Neural crest cell (in vitro differentiated cells): Measurements from ENCODE around the gene GALNT17. TPM values are rescaled to one million over a fixed set of nuclear protein-coding genes. Genes with fewer than 3 reads are reported as not detected.

Experiments used
- DNase-seq: peaks from one replicate; pipeline ENCODE4 v3.0.0; 2021; ENCODE audit warnings: low read depth, mixed read lengths, low spot score
- H3K27ac Mint-ChIP-seq: one replicate; pipeline ENCODE4 v1.8.0; 2021; ENCODE audit warnings: mild to moderate bottlenecking, mixed read lengths; ENCODE audit not compliant: unreplicated experiment
- H3K27me3 Mint-ChIP-seq: 2 replicates; pipeline ENCODE4 v1.8.0; 2021; ENCODE audit warnings: low read depth, mild to moderate bottlenecking, mixed read lengths
- H3K36me3 Mint-ChIP-seq: 2 replicates; pipeline ENCODE4 v1.8.0; 2021; ENCODE audit warnings: low read depth, mild to moderate bottlenecking, mixed read lengths
- H3K4me1 Mint-ChIP-seq: 2 replicates; pipeline ENCODE4 v1.8.0; 2021; ENCODE audit warnings: mixed read lengths
- H3K4me3 Mint-ChIP-seq: one replicate; pipeline ENCODE4 v1.8.0; 2021; ENCODE audit warnings: mild to moderate bottlenecking, mixed read lengths
- H3K9me3 Mint-ChIP-seq: 2 replicates; pipeline ENCODE4 v1.8.0; 2021; ENCODE audit warnings: mixed read lengths
- total RNA-seq: library from RNA; stranded (reverse); gene quantifications from 2 replicates; pipeline ENCODE4 v1.2.1, GENCODE V29; 2021
- TF ChIP-seq, protein P1 (sequence below): fragments of 200-600 bp; sonication (generic); conservative IDR thresholded peaks from 2 replicates; pipeline ENCODE4 v1.5.0; 2021; ENCODE audit warnings: antibody characterized with exemption, mild to moderate bottlenecking

Gene GALNT17
- total RNA-seq, 1 donor from 2014 or later, result 11.0 TPM

DNA sequence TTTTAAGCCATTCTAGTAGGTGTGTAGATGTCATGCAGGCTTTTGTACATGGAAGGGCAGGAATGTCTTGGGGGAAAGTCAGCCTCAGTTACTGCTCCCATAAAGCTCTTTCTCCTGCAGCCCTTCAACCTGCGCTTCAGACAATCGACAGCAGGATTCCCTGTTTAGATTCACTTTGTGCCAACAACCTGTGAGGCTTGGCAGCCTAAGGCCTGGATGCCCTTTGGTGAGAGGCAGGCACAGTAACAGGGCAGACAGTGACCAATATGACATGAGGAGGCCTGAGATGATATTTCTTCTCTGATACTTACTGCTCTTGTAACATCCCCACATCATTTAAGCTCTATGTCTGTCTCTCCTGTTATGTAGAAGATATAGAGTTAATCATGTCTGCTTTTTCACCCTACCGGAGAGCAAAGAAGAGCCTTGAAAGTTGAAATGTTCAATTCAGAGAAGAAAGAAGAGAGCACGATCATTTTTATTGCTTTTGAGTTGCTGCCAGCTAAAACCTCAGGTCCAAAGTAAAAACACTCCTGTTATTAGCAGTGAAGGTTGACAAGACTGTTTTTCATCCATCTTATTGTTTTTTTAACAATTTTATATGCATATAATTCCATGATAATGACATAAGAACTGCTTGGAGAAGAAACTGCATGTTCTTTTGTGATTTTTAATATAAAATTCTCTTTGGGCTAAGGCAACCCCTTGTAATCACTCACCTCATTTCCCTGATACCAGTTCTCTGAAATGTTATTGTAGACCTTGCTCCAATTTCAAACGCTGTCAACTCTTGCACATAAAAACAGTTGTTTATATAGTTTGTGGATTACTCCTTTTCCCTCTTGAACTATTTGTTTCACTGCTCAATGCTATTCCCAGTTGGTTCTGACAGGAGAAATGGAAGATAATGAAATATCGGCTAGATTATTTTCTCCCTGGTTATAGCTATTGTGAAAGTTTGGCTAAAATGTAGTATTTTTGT, 140.9 kb downstream of the GALNT17 start:
- TF ChIP-seq, protein P1, sequence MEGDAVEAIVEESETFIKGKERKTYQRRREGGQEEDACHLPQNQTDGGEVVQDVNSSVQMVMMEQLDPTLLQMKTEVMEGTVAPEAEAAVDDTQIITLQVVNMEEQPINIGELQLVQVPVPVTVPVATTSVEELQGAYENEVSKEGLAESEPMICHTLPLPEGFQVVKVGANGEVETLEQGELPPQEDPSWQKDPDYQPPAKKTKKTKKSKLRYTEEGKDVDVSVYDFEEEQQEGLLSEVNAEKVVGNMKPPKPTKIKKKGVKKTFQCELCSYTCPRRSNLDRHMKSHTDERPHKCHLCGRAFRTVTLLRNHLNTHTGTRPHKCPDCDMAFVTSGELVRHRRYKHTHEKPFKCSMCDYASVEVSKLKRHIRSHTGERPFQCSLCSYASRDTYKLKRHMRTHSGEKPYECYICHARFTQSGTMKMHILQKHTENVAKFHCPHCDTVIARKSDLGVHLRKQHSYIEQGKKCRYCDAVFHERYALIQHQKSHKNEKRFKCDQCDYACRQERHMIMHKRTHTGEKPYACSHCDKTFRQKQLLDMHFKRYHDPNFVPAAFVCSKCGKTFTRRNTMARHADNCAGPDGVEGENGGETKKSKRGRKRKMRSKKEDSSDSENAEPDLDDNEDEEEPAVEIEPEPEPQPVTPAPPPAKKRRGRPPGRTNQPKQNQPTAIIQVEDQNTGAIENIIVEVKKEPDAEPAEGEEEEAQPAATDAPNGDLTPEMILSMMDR, result no peak
- DNase-seq, result no peak
- peaks cover 26% of the 10 kb centered on the region for H3K4me1 Mint-ChIP-seq
- no peaks in the 10 kb centered on the region for H3K27me3 Mint-ChIP-seq
- no peak overlapping the region for H3K4me3 Mint-ChIP-seq
- no peaks in the 10 kb centered on the region for H3K9me3 Mint-ChIP-seq
- H3K36me3 Mint-ChIP-seq, result no peaks in the 10 kb centered on the region
- no peak overlapping the region for H3K27ac Mint-ChIP-seq

DNA sequence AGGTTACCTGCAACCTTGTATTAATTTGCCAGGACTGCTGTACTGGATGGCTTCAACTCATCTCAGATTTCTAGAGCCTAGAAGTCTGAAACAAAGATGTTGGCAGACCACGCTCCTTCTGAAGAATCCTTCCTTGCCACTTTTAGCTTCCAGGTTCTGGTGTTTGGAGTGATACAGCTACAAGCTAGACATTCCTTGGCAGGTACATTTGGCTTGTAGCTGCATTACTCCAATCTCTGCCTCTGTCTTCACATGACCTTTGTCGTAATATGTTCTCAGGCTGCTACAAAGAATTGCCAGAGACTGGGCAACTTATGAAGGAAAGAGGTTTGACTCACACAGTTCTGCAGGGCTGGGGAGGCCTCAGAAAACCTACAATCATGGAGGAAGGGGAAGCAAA, 146.3 kb downstream of the GALNT17 start:
- peaks cover 3% of the 10 kb centered on the region for H3K9me3 Mint-ChIP-seq
- TF ChIP-seq, protein P1, result no peak
- DNase-seq, result no peak
- H3K4me1 Mint-ChIP-seq, result peaks cover 12% of the 10 kb centered on the region
- H3K36me3 Mint-ChIP-seq, result peaks cover 3% of the 10 kb centered on the region
- no peak overlapping the region for H3K27ac Mint-ChIP-seq
- H3K27me3 Mint-ChIP-seq, result no peaks in the 10 kb centered on the region
- no peak overlapping the region for H3K4me3 Mint-ChIP-seq

DNA sequence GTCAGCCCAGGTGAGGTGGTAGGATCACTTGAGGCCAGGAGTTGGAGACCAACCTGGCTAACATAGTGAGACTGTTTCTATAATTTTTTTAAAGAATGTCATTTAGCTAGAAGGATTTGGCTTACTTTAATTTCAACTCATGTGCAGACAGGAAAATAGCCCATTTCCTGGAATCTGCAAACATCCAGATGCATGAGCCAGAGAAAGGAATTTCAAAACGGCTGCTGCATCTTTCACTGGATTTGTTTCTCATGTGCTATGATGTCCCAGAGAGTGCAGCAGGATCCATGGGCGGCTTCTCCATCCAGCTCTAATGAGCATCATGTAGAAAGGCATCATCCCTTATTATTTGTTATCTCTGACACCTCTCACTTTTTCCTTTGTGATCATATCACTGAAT, 149.3 kb downstream of the GALNT17 start:
- Mint-ChIP-seq H3K27ac (no peak overlapping the region), H3K27me3 (no peaks in the 10 kb centered on the region), H3K36me3 (peaks cover 3% of the 10 kb centered on the region), H3K9me3 (peaks cover 3% of the 10 kb centered on the region), H3K4me1 (peaks cover 16% of the 10 kb centered on the region), H3K4me3 (no peak overlapping the region)
- TF ChIP-seq, protein P1, result no peak
- DNase-seq, result no peak

DNA sequence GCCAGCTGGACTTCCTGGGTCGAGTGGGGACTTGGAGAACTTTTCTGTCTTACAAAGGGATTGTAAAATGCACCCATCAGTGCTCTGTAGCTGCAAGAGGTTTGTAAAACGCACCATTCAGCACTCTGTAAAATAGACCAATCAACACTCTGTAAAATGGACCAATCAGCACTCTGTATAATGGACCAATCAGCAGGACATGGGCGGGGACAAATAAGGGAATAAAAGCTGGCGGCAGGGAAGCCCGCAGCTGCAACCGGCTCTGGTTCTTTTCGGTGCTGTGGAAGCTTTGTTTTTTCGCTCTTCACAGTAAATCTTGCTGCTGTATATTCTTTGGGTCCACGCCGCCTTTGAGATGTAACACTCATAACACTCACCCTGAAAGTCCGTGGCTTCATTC, 151.9 kb downstream of the GALNT17 start:
- Mint-ChIP-seq H3K9me3 (peaks cover 3% of the 10 kb centered on the region), H3K4me1 (peaks cover 23% of the 10 kb centered on the region), H3K4me3 (no peak overlapping the region), H3K36me3 (peaks cover 3% of the 10 kb centered on the region), H3K27ac (no peak overlapping the region), H3K27me3 (no peaks in the 10 kb centered on the region)
- TF ChIP-seq, protein P1, result no peak
- no peak for DNase-seq

DNA sequence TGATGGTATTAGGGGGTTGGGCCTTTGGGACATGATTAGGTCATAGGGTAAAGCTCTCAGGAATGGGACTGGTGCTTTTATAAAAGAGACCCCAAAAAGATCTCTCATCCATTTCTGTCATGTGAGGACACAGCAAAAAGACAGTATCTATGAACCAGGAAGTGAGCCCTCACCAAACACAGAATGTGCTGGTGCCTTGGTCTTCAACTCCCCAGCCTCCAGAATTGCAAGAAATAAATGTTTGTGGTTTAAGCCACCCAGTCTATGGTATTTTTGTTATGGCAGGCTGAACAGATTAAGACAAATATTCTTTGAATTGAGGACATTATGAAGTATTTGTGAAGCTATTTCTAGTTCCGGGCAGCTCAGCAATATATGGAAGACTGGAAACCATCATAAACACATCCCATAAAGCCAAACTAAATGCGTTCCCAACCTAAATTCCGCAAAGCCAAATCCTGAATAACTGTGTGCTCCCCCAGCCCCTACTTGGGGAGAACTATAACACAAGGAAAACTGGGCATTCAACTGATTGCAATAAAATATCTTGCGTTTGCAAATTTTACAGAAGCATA, 153.7 kb downstream of the GALNT17 start:
- no peak overlapping the region for H3K4me3 Mint-ChIP-seq
- H3K4me1 Mint-ChIP-seq, result peaks cover 23% of the 10 kb centered on the region
- no peaks in the 10 kb centered on the region for H3K9me3 Mint-ChIP-seq
- H3K36me3 Mint-ChIP-seq, result no peaks in the 10 kb centered on the region
- no peaks in the 10 kb centered on the region for H3K27me3 Mint-ChIP-seq
- H3K27ac Mint-ChIP-seq, result no peak overlapping the region
- TF ChIP-seq, protein P1, result no peak
- no peak for DNase-seq
